VCaP (cell line): ENCODE data around the gene FANCE.

Source experiments
- H3K27ac ChIP-seq: fragments of 450-650 bp; 2 replicates; pipeline ENCODE4 v1.5.1; 2017
- CTCF ChIP-seq: fragments of 450-650 bp; conservative IDR thresholded peaks from 2 replicates; pipeline ENCODE4 v1.5.1; 2017; ENCODE audit warnings: mild to moderate bottlenecking, moderate library complexity

Gene FANCE

GRCh38 chr6:35496841-35497570 is 44.9 kb downstream of the FANCE start, which contains the start of gene TEAD3:
TSS of gene TEAD3 (minus strand) at chr6:35497079.
- peak within 1 kb of the TSS; percentile 86 for H3K27ac ChIP-seq
- peak; percentile 30 for TF ChIP-seq CTCF

DNA sequence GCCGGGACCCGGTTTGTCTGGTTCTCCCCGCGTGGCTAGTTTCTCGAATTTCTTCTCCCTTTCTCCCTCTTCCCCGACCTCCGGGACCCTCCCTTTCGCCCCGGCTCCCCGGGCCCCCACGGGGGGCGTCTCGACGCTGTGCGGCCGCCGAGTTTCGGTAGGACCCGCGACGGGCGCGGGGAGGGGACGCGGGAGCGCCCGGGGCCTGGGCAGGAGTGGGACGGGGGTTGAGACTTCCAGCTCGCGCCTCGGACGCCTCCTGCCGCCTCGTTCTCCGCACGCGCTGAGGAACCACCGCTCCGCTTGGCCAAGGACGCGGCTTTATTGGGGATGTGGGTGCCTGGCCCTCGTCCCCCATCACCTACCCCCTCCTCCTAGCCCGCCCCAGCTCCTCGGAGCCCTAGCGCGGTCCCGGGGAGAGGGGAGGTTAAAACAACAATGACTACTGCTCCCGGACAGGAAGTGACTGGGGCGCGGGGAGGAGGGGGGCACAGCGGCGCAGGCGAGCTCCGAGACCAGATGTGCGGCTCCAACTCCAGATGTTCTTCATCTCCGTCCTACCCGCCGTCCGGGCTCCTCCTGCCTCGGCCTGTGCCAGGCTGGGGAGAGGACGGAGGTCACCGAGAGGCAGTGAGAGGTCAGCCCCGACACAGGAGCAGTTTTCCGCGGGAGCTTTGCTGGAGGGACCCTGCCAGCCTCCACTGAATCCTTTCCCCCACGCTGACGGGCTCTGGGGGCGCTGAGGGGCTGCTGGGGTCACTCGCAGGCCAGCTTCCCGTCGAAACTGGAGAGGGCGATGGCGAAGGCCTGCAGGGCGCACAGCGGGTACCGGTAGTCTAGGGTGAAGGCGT is 45.7 kb downstream of the FANCE start:
- peak overlapping the region; percentile 86 for H3K27ac ChIP-seq
- TF ChIP-seq CTCF = no peak

DNA sequence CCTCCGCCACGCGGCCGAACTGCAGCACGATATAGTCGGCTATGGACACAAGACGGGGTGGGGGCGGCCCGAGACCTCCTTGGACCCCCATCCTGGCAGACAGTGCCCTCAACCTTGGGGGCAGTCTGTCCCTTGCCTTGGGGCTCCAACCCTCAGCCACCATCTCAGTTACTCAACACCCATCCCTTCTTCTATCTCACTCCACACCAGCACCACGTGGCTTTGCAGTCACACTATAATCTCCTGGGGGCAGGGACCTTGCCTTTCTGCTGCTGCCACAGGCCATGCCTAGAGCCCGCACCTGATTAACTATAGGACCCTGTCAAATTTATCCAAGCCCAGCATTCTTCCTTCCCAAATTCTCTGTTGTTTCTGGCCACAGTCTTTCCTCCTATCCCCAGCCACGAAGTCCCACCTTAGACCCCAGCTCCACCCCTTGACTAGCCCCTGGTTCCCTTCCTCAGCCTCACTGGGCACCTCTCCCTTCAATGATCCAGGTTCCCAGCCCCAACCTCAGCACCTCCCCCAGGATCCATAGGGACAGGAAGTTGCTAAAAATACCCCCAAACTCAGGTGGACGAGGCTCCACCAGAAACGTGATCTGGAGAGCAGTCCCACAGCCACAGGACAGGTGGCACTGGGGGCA is 46.4 kb downstream of the FANCE start:
- no peak for TF ChIP-seq CTCF
- no peak overlapping the region for H3K27ac ChIP-seq

- TF ChIP-seq CTCF = no peak
- H3K27ac ChIP-seq = no peak overlapping the region
Observed at GRCh38 chr6:35499372-35499771, 47.2 kb downstream of the FANCE start.

GRCh38 chr6:35500782-35501181 is 48.6 kb downstream of the FANCE start:
- TF ChIP-seq CTCF = no peak
- no peak overlapping the region for H3K27ac ChIP-seq

DNA sequence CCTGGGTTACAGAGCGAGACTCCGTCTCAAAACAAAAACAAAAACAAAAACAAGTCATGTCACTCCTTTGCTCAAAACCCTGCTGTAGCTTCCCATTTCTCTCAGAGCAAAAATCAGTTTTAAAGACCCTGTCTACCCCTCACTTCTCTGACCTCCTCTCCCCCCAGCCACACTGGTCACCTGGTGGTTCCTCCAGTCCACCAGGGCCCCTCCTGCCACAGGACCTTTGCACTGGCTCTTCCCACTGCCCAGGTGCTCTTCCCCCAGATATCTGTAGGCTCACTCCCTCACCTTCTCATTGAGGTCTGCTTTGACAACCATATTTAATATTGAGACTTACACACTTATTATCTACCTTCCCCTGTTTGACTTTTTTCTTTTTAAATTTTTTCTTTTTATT is 49.6 kb downstream of the FANCE start:
- no peak for TF ChIP-seq CTCF
- no peak overlapping the region for H3K27ac ChIP-seq

GRCh38 chr6:35503534-35503933 is 51.4 kb downstream of the FANCE start:
- H3K27ac ChIP-seq = no peak overlapping the region
- no peak for TF ChIP-seq CTCF
